DND-41 (cell line): ENCODE data around the gene HGF.

Experiments
- ATAC-seq: fragments of 200-7000 bp; cut with Tn5 transposase; 3 replicates; pipeline ENCODE4 v1.9.1; 2021; ENCODE audit warnings: low read depth; ENCODE audit not compliant: insufficient read depth
- DNase-seq: peaks from one replicate; pipeline ENCODE4 v3.0.0-alpha.2; 2020
- H2AFZ ChIP-seq: 2 replicates; pipeline ENCODE4 v1.6.0; 2012; ENCODE audit warnings: low read depth, low read length
- H3K27ac ChIP-seq: 2 replicates; pipeline ENCODE4 v1.5.1; 2012; ENCODE audit warnings: low read length, inconsistent platforms
- H3K27me3 ChIP-seq: fragments of 200-600 bp; sonication (generic); 2 replicates; pipeline ENCODE4 v1.6.0; 2012; ENCODE audit warnings: low read length, mild to moderate bottlenecking, inconsistent platforms; ENCODE audit not compliant: insufficient read depth, poor library complexity
- H3K36me3 ChIP-seq: 2 replicates; pipeline ENCODE4 v1.5.1; 2012; ENCODE audit warnings: low read length, inconsistent platforms; ENCODE audit not compliant: insufficient read depth
- H3K4me1 ChIP-seq: 2 replicates; pipeline ENCODE4 v1.5.1; 2012; ENCODE audit warnings: mild to moderate bottlenecking, low read length; ENCODE audit not compliant: insufficient read depth
- H3K4me2 ChIP-seq: 2 replicates; pipeline ENCODE4 v1.6.0; 2012; ENCODE audit warnings: mild to moderate bottlenecking, moderate library complexity, low read length, inconsistent platforms; ENCODE audit not compliant: insufficient read depth
- H3K4me3 ChIP-seq, 2 experiments: fragments of 200-600 bp in 1 of 2; shearing (Covaris generic) in 1 of 2; 2 replicates each; pipeline ENCODE4 v1.5.1; 2012 to 2016; ENCODE audit warnings: inconsistent platforms in 2 of 2, low read length in 2 of 2, mild to moderate bottlenecking in 2 of 2, low read depth in 1 of 2, moderate library complexity in 1 of 2
- H3K79me2 ChIP-seq: 2 replicates; pipeline ENCODE4 v1.6.0; 2012; ENCODE audit warnings: low read length, inconsistent platforms; ENCODE audit not compliant: insufficient read depth
- H3K9ac ChIP-seq: 2 replicates; pipeline ENCODE4 v1.6.0; 2012; ENCODE audit warnings: low read depth, mild to moderate bottlenecking, inconsistent platforms, low read length, moderate library complexity
- H3K9me3 ChIP-seq: 2 replicates; pipeline ENCODE4 v1.5.1; 2012; ENCODE audit warnings: low read length, moderate library complexity, mild to moderate bottlenecking, inconsistent platforms; ENCODE audit not compliant: insufficient read depth, severe bottlenecking
- H4K20me1 ChIP-seq: 2 replicates; pipeline ENCODE4 v1.6.0; 2012; ENCODE audit warnings: low read length; ENCODE audit not compliant: insufficient read depth
- CTCF ChIP-seq: IDR thresholded peaks from 2 replicates; pipeline ENCODE4 v1.5.1; 2012; ENCODE audit warnings: borderline replicate concordance, low read length, moderate library complexity, mild to moderate bottlenecking; ENCODE audit not compliant: poor library complexity, severe bottlenecking; ENCODE audit errors: extremely low read depth
- EZH2 ChIP-seq: IDR thresholded peaks from 3 replicates; pipeline ENCODE4 v1.6.1; 2012; ENCODE audit warnings: borderline replicate concordance, low read depth, mild to moderate bottlenecking, moderate library complexity, low read length, inconsistent platforms; ENCODE audit not compliant: severe bottlenecking

Gene HGF

GRCh38 chr7:81680120-81680519, 89.7 kb downstream of the HGF start:
- Histone ChIP-seq H3K4me3 (no peak overlapping the region), H3K36me3 (no peaks in the 10 kb centered on the region), H3K9ac (no peak overlapping the region), H3K4me1 (no peaks in the 10 kb centered on the region), H3K9me3 (no peaks in the 10 kb centered on the region), H4K20me1 (no peaks in the 10 kb centered on the region), H3K27me3 (no peaks in the 10 kb centered on the region), H3K79me2 (no peaks in the 10 kb centered on the region), H3K4me2 (no peak overlapping the region), H2AFZ (no peak overlapping the region), H3K27ac (no peak overlapping the region)
- TF ChIP-seq EZH2 (no peak), CTCF (no peak)
- DNase-seq (no peak), ATAC-seq (no peak)

GRCh38 chr7:81676813-81677212, 93.0 kb downstream of the HGF start:
- ATAC-seq = no peak
- TF ChIP-seq CTCF (no peak), EZH2 (no peak)
- Histone ChIP-seq H3K27ac (no peak overlapping the region), H3K27me3 (no peaks in the 10 kb centered on the region), H3K36me3 (no peaks in the 10 kb centered on the region), H3K4me3 (no peak overlapping the region), H3K79me2 (no peaks in the 10 kb centered on the region), H4K20me1 (no peaks in the 10 kb centered on the region), H3K9me3 (no peaks in the 10 kb centered on the region), H3K4me2 (no peak overlapping the region), H3K4me1 (no peaks in the 10 kb centered on the region), H2AFZ (no peak overlapping the region), H3K9ac (no peak overlapping the region)
- no peak for DNase-seq

- no peak for ATAC-seq
- no peaks in the 10 kb centered on the region for H3K9me3 ChIP-seq
- H3K27me3 ChIP-seq = no peaks in the 10 kb centered on the region
- H2AFZ ChIP-seq = no peak overlapping the region
- no peaks in the 10 kb centered on the region for H3K36me3 ChIP-seq
- H3K9ac ChIP-seq = no peak overlapping the region
- no peaks in the 10 kb centered on the region for H3K79me2 ChIP-seq
- no peak for DNase-seq
- H3K4me1 ChIP-seq = no peaks in the 10 kb centered on the region
- TF ChIP-seq CTCF = no peak
- no peak for TF ChIP-seq EZH2
- H3K4me3 ChIP-seq = no peak overlapping the region
- H4K20me1 ChIP-seq = no peaks in the 10 kb centered on the region
- no peak overlapping the region for H3K27ac ChIP-seq
- H3K4me2 ChIP-seq = no peak overlapping the region
These were observed 93.6 kb downstream of the HGF start for GRCh38 chr7:81676105-81676811.

GRCh38 chr7:81674431-81674830, 95.4 kb downstream of the HGF start:
- H4K20me1 ChIP-seq = no peaks in the 10 kb centered on the region
- no peak overlapping the region for H3K4me3 ChIP-seq
- no peaks in the 10 kb centered on the region for H3K79me2 ChIP-seq
- H3K36me3 ChIP-seq = no peaks in the 10 kb centered on the region
- no peaks in the 10 kb centered on the region for H3K27me3 ChIP-seq
- no peak overlapping the region for H3K9ac ChIP-seq
- ATAC-seq (no peak), DNase-seq (no peak)
- H3K9me3 ChIP-seq = no peaks in the 10 kb centered on the region
- no peak overlapping the region for H3K27ac ChIP-seq
- no peak overlapping the region for H3K4me2 ChIP-seq
- TF ChIP-seq CTCF (no peak), EZH2 (no peak)
- no peak overlapping the region for H2AFZ ChIP-seq
- no peaks in the 10 kb centered on the region for H3K4me1 ChIP-seq
